Muscle of arm (tissue), 12 donors: ENCODE measurements around the gene SYPL1. TPM values are rescaled to one million over a fixed set of nuclear protein-coding genes. Genes with fewer than 3 reads are reported as not detected.

Experiments used
- DNase-seq: peaks from one replicate; pipeline ENCODE4 v3.0.0-alpha.2; 2013
- polyA plus RNA-seq, 12 donors: library from polyadenylated mRNA; unstranded; fragments of 120-200 nt; gene quantifications; one replicate each; pipeline ENCODE4 v1.2.1, GENCODE V29; 2013; ENCODE audit not compliant: insufficient read length in 12 of 12

The SYPL1 gene
- polyA plus RNA-seq, 12 donors = 62.8 to 92.5 (median 79.9) TPM; not detected in 1

DNA sequence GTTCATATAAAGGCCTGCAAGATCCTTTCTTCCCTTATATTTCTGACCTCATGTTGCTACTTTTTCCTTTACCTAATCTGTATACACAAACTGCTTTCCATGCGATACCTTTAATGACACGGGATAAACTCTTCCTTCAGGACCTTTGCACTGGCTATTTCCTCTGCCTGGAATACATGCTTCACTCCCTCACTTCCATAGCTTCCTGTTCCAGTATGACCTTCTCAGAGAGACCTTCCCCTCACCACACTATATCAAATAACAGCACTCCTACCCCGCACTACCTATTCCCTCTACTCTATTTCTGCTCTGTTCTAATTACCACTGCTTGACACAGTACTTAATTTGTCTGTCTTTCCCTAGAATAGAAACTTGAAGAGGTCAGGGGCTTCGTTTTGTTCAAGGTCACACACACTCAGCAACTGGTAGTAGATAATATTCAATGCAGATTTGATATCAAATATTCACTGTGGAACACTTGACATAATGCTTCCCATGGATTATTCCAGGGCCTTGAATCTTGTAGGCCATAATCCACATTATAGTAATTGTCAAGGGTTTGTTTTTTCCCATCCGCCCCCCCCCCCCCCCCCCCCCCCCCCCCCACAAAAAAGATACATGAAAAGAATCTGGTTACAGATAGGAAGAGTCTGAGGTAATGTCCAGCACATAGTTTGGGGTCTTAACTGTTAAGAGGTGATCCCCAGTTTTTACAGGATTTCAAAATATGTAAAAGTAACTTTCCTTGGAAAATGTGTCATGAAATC lies 11.1 kb downstream of the SYPL1 start:
- DNase-seq = no peak

GRCh38 chr7:106099539-106099938 lies 12.6 kb downstream of the SYPL1 start:
- DNase-seq = no peak

DNA sequence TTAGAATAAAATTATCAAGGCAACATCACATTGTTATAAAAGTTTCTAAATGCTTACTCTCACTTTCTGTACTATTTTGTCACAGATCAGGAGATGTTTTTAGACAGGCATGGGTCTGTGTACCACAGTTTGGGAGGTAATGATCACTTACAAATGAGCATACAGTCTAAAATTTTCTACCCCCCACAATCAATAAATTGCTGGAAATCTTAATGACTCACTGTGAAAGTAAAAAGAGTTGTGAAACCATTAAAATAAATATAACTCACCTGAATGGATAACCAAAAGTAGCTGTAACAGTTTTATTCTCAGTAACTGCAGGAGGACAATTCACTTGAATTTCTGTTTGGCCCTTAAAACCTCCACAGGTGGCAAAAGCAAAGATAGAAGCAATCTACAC lies 13.2 kb downstream of the SYPL1 start:
- DNase-seq = no peak

DNA sequence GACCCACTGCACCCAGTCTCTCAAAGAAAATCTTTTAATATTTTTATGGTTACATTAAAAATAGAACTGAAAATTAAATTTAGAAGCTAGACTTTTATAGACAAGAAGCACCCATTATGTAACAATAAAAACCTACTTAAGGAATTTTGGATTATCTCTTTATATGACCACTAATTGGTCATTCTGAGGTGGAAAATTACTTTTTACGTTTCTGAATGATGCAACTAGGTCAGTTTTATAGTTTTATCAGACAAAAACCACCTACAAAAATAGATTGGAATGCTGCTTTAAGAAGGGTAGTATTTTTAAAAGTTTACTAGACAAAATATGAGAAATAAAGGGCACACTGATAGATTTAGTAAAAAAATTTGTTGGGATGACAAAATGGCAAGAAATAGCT lies 16.5 kb downstream of the SYPL1 start:
- DNase-seq = no peak

DNA sequence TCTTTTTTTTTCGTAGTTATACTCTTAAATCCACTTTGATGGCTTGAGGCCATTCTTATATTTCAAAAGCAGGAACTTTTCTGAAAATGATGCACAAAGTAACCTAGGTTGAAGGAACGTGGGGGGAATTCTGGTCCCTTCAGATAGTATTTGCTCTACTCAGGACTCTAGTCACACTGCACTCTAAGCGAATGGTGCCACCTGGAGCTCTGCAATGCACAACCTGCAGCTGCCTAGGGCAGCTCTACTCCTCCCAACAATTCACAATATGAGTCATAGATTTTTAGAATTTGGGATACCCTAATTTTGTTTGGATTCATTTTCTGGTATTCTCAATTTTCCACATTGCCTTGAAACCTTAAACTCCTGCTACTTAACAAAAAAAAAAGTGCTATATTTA lies 17.3 kb downstream of the SYPL1 start:
- DNase-seq = no peak

- DNase-seq = no peak
Observed at GRCh38 chr7:106092204-106092603, 19.9 kb downstream of the SYPL1 start.

DNA sequence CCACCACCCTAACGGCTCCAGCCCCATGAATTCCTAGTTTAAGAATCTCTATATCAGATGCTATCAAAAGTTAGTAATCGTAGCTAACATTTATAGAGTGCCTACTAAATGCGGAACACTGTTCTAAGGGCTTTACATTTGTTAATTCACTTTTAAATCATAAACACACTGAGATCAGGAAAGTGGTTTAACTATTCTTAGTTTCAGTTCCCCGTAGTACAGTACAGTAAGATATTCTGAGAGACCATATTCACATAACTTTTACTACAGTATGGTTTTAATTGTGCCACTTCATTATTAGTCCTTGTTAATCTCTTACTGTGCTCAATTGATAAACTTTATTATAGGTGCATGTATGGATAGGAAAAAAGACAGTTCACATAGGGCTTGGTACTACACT lies 22.5 kb downstream of the SYPL1 start:
- no peak for DNase-seq

DNA sequence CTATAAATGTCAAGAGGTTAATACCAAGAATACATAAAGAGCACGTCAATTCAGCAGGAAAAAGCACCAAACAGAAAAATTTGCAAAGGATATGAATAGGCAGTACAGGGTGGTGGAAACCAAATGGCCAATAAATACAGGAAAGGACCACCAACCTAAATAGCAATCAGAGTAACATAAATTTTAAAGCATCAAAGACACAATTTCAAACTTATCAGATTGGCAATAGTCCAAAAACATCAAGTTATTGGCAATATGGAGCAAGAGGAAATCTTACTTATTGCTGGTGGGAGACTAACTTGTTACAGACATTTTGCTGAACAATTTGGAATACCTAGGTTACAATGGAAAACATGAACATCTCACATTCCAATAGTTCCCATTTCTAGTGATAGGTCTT lies 24.1 kb downstream of the SYPL1 start:
- no peak for DNase-seq

DNA sequence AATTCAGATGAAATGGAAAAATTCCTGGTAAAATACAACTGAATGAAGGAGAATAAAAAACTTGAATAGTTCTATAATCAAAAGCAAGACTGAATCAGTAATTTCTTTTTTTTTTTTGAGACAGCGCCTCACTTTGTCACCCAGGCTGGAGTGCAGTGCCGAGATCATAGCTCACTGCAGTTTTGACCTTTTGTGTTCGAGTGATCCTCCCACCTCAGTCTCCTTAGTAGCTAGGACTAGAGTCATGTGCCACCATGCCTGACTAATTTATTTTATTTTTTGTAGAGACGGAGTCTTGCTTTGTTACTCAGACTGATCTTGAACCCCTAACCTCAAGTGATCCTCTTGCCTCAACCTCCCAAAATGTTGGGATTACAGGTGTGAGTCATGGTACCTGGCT lies 26.1 kb downstream of the SYPL1 start:
- no peak for DNase-seq

DNA sequence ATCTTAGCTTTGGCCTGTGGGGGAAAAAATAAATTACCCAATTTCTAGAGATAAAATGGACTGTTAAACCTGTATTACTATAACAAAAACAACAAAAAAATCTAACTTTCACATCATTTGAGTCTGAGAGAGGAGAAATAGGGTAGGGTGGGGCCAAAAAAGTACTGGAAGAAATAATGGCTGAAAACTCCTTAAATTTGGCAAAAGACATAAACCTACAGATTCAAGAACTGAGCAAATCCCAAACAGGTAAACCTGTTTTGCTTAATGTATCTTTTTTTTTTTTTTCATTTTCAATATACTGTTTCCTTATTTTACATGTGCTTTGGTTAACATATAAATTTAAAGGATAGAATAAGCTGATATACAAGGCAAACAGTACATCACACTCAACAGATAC lies 27.1 kb downstream of the SYPL1 start:
- no peak for DNase-seq

DNA sequence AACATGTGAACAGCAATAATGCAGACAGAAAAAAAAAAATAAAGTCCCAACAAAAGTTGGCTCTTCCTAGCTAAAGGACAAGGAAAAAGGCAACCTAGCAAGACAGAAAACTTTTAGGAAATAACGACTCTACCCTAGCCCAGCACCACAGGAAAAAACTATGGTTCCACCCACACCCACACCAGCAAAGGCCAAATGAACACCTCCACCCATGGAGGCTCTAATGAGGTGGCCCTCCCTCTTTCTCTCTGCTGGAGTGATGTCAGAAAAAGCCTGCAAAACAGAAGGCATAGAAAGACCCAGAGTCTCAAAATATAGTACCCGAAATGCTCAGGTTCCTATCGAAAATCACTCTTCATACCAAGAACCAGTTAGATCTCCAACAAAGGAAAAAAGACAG lies 28.4 kb downstream of the SYPL1 start:
- DNase-seq = no peak

GRCh38 chr7:106082087-106082854 lies 29.8 kb downstream of the SYPL1 start:
- no peak for DNase-seq

DNA sequence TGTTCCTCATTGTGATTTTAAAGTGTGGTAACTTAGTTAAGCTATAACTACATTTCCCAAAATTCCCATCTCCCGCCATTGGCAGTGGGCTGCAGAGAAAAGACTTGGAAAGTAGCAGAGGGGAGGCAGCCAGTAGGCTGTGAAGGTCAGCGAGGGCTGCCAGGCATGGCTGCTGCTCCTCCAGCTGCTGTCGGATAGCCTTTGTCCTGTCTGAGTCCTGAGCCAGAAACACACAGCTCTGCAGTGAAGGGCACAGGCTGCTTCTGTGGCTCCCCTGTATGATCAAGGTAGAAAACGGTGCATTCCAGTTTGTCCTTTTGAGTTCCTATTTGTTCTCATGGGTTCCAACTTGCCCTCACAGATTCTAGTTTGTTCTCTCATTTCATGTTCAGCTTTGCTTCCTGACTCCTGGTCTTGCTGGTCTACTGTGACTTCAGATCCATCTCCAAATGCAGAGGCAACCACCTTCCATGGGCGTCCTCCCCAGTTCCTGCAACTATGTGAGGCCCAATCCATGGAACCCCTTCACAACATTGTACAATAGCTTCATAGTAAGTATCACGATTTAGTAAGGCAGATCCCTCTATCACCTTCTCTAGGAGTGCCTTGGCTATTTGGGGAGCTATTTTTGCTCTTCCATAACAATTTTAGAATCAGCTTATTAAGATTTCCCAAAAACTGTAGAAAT lies 31.7 kb downstream of the SYPL1 start:
- no peak for DNase-seq

DNA sequence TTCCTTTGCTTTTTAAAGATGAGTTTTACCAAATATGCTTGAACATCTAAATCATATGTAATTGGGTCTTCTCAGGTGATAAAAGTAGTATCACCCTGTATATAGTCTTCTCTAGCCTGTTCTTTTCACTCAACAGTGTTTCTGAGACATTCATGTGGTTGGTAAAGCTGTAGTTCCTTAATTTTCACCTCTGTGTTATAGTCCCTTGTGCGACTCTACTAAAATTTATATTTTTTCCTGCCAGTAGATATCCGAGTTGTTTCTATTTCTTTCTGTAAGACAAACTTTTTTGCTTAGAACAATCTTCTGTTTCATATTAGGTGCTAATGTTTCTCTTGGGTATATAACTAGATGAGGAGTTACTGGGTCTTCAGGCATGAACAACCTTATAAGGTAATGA lies 35.6 kb downstream of the SYPL1 start:
- no peak for DNase-seq

GRCh38 chr7:106075937-106076336 lies 36.2 kb downstream of the SYPL1 start:
- no peak for DNase-seq

DNA sequence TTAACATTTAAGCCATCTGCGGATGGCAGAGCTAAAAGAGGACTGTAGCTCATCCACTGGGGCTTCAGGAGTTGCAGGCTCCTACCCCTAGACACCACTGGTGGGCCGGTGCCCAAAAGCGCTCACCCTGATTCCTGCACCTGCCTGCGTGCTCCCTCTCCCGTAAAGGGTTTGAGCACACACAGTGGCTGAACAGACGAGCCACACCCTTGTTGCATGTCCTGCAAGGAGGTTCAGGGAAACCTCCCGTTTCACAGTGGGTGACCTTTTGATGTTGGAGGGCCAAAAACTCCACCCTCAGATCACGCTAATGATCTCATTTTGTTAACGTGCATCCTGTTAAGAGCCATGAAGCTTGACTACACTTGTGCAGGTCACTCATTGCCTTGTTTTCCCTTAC lies 37.9 kb downstream of the SYPL1 start:
- DNase-seq = no peak

- DNase-seq = no peak
Observed at GRCh38 chr7:106073701-106074100, 38.4 kb downstream of the SYPL1 start.

- DNase-seq = no peak
Observed at GRCh38 chr7:106072715-106073091, 39.4 kb downstream of the SYPL1 start.

DNA sequence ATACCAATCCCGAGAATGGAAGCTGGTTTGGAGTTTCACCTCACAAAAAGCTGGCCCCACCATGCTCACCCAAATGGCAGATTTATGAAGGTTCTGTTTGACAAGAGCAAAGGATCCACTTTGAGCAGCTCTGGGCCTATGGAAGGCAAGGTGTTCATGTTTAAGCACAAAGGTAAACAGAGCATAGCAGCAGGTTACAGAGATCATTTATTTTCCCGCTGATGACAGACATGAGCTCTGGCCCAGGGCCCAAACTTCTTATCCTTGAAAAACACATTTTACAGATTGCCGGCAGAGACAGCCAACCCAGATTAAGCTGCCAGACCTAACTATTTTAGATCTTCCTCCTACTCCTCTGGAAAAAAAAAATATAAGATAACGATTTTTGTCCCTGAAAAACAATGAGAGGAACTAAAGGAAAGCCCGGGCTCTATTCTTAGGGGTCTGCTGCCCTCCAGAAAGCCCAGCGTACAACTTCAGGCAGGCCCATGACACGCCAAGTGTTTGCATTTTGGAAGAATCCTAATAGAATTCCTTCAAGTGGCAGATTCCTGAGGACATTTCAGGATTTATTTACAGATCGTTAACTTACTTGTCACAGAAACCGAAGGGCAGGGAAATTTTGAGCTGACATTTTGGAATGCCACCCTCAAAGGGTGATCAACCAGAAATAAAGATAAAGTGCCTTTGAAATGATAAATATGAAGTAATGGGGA lies 40.0 kb downstream of the SYPL1 start:
- no peak for DNase-seq

- no peak for DNase-seq
Observed at GRCh38 chr7:106071356-106071998, 40.6 kb downstream of the SYPL1 start.

DNA sequence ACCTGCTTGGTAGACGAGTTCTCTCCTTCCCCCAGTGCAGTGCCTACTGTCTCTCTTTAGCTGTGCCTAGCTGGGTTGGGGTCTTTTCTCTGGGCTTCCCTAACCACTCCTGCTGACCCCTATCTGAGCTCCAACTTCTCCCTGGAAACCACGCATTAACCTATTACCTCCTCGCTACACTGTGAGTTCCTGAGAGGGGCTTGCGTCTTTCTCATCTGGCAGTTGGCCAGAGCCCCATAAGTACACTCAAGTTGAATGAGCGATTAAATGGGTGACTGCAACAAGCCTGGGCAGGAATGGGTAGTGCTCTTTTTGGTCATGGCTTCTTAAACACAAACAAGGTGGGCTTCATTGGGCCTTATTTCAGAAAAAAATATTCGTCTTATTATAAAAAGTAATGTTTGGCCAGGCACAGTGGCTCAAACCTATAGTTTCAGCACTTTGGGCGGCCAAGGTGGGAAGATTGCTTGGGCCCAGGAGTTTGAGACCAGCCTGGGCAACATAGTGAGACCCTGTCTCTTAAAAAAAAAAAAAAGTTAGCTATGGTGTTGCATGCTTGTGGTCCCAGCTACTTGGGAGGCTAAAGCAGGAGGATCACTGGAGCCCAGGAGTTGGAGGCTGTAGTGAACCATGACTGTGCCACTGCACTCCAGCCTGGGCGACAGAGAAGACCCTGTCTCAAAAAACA lies 41.4 kb downstream of the SYPL1 start:
- no peak for DNase-seq
